G401.6 (cell line): ENCODE data around the gene KPNA4.
"Not testable (repeated sequence)": the region's sequence is repeated elsewhere in the genome, so short reads cannot be mapped to it uniquely, and the experiment has no call there.

Source experiments
- FAIRE-seq: peaks from 2 replicates; lab custom pipeline; 2012; peaks lifted over from hg19 to GRCh38; lab: Jason Lieb, UNC

KPNA4 gene

DNA sequence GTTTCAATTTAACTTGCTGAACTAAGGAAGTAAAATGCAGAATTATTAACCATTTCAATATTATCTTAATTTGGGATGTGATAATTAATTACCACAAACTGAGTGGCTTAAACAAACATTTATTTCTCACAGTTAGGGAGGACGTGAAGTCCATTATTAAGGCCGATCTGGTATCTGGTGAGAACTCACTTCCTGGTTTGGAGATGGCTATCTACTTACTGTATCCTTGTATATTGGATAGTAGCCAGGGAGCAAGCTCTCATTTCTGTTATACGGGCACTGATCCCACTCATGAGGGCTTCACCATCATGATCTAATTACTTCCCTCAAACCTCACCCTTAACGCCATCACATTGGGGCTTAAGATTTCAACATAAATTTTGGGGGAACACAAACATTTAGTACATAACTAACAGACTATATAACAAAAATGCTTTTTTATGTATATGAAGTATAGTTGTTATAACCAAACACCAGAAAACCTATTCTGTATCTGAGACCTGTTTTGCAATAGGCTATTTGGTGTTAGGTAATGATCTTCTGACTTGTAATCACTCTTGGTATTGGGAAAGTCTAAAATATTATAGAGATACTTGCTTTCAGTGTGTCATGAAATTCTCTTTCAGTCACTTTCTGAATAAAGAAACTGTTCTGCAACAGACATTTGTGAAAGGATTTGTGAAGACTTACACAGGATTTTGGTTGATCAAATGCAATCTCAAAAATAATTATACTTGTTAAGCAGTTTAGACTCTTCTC lies 4.7 kb upstream of the KPNA4 start:
- FAIRE-seq = no peak

GRCh38 chr3:160568989-160569388 lies 3.6 kb upstream of the KPNA4 start:
- FAIRE-seq = no peak

DNA sequence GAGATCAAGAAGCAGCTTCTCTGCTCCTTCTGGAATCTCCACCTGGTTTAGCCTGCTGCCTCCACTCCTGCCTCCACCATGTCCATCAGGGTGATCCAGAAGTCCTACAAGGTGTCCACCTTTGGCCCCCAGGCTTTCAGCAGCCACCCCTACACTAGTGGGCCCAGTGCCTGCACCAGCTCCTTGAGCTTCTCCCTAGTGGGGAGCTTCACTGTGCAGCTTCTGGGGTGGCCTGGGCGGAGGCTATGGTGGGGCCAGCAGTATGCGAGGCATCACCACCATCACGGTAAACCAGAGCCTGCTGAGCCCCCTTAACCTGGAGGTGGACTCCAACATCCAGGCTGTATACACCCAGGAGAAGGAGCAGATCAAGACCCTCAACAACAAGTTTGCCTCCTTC lies 2.4 kb upstream of the KPNA4 start:
- FAIRE-seq = no peak

GRCh38 chr3:160566499-160566898 lies 1.1 kb upstream of the KPNA4 start:
- FAIRE-seq = no peak

- FAIRE-seq = no peak
Observed at GRCh38 chr3:160564949-160565441, 376 bp downstream of the KPNA4 start.

DNA sequence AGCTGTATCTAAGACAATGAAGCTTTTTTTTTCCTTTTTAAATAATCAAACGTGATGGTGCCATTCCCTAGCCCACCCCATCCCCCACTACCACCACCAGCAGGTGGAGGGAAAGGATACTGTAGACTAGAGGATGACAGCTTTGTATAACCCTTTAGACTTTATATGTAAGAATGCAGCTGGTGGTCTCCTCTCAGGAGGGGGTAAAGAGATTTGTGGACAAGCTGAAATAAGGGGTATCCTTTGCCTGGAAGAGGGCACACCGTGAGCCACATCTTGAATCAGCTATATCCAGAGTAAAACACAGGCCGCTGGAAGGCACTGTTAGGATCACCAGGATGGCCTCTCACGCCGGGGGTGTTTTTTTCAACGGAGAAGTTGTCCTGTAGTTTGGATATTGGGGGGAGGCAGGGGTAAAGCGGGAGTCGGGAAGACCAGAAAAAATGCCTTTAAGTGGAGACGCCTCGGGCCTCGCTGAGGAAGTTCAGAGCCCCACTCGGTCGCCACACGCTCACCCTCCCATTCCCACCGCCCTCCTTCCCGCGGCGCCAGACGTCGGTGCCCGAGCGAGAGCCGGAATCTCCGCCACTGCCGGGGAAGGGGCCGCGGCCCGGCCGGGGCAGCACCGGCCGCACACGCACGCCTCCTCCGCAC lies 986 bp downstream of the KPNA4 start:
- FAIRE-seq = no peak

DNA sequence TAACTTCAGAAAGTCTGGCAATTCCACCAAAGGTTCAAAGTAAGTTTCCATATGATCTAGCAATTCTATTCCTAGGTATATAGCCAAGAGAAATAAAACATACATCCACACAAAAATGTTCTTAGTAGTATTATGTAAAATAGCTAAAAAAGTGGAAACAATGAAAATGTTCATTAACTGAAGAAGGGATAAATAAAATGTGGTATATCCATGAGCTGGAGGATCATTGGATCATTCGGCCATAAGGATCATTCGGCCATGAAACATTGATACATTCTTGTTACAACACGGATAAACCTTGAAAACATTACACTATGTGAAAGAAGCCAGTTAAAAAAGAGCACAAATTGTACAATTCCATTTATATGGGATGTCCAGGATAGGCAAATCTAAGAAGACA lies 2.4 kb downstream of the KPNA4 start:
- no peak for FAIRE-seq

DNA sequence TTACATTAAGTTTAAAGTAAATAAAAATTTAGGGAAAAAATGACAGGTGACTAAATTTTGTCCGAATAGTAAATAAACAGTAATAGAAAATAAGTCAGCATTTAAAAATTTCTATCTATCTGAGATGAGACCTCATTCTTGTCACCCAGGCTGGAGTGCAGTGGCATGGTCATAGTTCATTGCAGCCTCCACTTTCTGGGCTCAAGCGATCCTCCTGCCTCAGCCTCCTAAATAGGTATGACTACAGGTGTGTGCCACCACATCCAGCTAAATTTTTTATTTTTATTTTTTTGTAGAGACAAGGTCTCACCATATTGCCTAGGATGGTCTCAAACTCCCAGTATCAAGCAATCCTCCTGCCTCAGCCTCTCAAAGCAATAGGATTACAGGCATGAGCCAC lies 7.8 kb downstream of the KPNA4 start:
- FAIRE-seq = no peak

- FAIRE-seq = no peak
Observed at GRCh38 chr3:160556141-160556540, 9.2 kb downstream of the KPNA4 start.

- FAIRE-seq = no peak
Observed at GRCh38 chr3:160554980-160555379, 10.4 kb downstream of the KPNA4 start.

GRCh38 chr3:160553827-160554226 lies 11.5 kb downstream of the KPNA4 start:
- no peak for FAIRE-seq

DNA sequence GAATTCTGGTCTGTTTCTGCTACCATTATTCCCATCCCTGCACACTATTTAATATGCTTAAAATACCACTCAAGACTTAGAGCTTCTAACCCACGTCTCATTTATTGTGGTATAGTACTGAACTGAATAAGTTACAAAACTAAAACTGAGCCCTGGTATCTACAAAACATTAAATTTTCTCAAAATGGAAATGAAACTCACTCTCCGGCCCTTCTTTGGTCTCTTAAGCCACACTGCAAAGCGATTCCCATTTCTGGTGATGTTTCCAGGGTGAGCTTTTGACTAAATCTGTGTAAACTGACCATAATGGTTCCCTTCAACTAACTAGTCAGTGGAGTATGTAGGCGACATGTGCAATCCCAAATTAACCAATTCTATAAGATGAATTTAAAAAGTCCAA lies 18.6 kb downstream of the KPNA4 start:
- no peak for FAIRE-seq

GRCh38 chr3:160545504-160545871 lies 19.9 kb downstream of the KPNA4 start:
- no peak for FAIRE-seq

DNA sequence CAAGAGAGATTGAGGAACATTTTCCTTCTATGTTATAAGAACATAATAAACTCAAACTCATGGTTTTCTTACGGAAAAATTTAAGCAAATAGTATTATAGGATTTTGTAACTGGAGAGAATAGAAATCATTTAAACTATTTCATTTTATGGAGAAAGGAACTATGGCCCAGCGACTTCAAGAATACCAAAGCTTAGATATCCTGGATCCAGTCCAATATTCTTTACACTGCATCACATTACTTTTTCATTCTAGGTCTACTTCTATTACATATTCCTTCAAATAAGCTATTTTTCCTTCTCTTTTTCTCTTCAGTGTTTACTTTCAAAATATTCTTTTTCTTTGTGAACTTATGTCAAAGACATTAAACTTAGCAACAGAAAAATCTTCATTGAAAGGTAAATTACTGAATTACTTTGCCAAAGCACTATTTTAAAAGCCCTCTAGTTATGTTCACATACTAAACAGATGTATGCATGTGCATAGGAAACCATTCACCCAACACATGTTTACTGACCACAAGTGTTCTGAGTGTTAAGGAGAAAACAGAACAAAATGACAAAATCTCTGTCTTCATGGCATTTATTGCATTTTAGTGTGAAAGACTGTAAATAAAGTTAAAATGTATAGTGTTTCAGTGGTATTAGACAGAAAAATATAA lies 20.4 kb downstream of the KPNA4 start:
- no peak for FAIRE-seq

GRCh38 chr3:160540551-160540950 lies 24.8 kb downstream of the KPNA4 start:
- no peak for FAIRE-seq

DNA sequence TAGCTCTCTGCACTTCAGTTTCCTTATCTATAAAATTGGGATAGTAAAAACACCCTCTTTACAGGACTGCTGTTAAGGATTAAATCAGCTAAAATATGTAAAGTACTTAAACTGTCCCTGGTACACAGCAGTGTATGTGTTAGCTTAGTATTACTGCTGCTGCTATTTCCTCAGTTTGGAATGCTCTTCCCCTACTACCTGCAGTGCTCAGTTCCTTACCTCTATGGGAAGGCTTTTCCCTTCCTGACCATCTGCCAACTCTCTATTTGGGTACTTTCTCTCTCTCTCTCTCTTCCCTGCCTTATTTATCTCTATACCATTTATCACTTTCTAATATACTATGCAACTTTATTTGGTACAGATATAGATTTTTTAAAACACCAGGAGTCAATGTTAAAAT lies 26.5 kb downstream of the KPNA4 start:
- FAIRE-seq = no peak

DNA sequence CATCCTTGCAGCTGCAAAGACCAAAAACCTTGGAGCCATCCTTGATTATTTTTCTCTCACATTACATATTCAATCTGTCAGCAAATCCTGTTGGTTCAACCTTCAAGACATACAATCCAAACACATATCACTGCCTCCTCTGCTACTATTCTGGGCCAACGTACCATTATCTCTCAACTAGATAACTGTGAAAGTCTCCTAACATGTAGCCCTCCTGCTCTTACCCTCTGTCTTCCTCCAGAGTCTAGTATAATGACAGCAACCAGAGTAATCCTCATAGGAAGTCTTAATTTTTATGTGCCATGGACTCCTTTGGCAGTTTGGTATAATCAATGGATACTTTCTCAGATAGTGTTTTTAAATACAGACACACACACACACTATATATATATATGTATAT lies 27.6 kb downstream of the KPNA4 start:
- FAIRE-seq = no peak

DNA sequence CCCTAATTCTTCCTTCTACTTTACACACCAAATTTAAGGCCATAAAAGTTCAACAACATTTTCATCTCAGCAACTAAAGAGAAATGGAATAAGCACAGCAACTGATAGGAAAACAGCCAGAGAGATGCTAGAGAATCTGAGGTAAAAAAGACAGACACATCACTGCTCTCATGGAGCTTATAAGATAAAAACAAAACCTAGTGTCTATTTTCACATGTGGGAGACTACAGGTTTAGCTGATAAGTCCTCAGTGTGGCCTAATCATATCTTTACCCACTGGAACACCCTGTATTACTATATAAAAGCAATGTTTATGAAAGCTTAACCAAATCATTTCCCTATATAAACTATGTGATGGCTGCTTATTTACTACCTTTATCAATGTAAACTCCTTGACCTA lies 33.0 kb downstream of the KPNA4 start:
- FAIRE-seq = no peak

DNA sequence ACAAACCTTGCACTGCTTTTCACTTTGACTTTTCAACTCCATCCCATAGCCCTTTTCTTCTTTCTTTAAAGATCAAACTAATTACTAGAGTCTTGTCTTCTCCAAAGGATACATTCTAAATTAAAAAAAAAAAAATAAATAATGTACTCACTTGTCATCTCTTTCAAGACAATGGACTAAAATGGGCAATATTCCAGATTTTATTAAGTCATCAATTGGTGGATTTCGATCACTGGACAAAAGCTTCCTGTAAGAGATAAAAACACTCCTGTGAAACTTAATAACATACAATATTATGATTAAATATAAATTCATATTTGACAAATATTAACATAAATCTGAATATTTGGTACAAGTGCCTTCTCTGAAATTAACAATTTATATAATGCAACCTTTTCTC lies 34.1 kb downstream of the KPNA4 start:
- FAIRE-seq = no peak

- FAIRE-seq = not testable (repeated sequence)
Observed at GRCh38 chr3:160516391-160516790, 49.0 kb downstream of the KPNA4 start.

- no peak for FAIRE-seq
Observed at GRCh38 chr3:160501325-160501724, 64.0 kb downstream of the KPNA4 start.

- no peak for FAIRE-seq
Observed at GRCh38 chr3:160498202-160498601, 67.2 kb downstream of the KPNA4 start.

- no peak for FAIRE-seq
Observed at GRCh38 chr3:160490166-160490565, 75.2 kb downstream of the KPNA4 start.

DNA sequence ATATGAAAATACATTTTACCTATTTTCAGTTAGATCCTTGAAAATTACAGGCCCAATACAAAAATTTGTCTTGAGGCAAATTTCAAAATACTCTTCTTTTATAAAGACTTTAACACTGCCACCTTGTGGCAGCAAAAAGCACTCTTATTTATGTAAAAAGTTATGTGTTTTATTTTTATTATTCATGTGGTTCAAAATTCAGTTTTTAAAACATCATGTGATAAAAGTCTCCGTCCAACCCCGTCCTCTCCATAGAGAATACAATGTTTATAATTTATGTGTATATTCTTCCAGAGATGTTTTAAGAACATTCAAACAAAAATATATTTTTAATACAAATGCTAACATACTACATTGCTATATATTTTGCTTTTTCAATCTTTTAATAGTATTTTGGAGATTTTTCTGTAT lies 78.9 kb downstream of the KPNA4 start:
- peak; percentile 97 for FAIRE-seq
